ENCODE results near the gene GPR183.

GPR183 gene

DNA sequence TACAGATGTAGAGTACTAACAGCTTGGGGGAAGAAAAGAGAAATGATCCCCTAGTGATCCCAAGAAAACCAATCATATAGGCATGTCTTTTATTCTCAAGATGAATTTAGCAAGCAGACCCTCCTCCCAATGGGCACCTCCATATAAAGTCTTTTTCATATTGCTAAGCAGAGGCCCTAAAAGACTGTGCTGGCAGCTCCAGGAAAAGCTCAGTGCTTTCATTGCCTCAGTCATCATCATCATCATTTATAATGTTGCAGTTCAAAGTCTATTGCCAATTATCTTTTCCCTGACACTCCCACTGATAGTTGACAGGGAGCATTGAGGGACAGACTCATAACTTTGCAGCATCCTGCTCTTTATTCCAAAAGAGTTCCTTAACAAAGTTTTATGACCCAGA, 13.0 kb downstream of the GPR183 start:
- no peak overlapping the region for H3K9ac ChIP-seq (ENCODE audit: low read length)
- no peak overlapping the region for H3K27ac ChIP-seq (ENCODE audit: low read depth, low read length)
- H3K79me2 ChIP-seq (ENCODE audit: control insufficient read depth, insufficient read depth, low read length, poor library complexity): no peaks in the 10 kb centered on the region
- no peak overlapping the region for H3K18ac ChIP-seq (ENCODE audit: low read length)
- H3K14ac ChIP-seq (ENCODE audit: low read length): no peak overlapping the region
- no peak overlapping the region for H3K4me3 ChIP-seq (ENCODE audit: low read depth, low read length)
- H3K36me3 ChIP-seq (ENCODE audit: control insufficient read depth in 1 of 2, insufficient read depth in 2 of 2, low read length in 2 of 2): no peaks in the 10 kb centered on the region
- no peak overlapping the region for H2BK5ac ChIP-seq (ENCODE audit: low read depth, low read length, poor library complexity)
- H4K8ac ChIP-seq (ENCODE audit: low read depth, low read length): no peak overlapping the region
- H3K79me1 ChIP-seq (ENCODE audit: low read length): no peaks in the 10 kb centered on the region
- H3K4ac ChIP-seq (ENCODE audit: low read depth, low read length): no peak overlapping the region
- H2AFZ ChIP-seq (ENCODE audit: insufficient read depth, low read length, poor library complexity): no peak overlapping the region
- DNase-seq: no peak
- no peak overlapping the region for H4K12ac ChIP-seq (ENCODE audit: low read depth, low read length)
- peaks cover 2% of the 10 kb centered on the region for H3K9me3 ChIP-seq (ENCODE audit: insufficient read depth, low read depth, low read length)
- H3K27me3 ChIP-seq (ENCODE audit: insufficient read depth, low read length): no peaks in the 10 kb centered on the region
- H4K91ac ChIP-seq (ENCODE audit: low read depth, low read length): no peak overlapping the region
- no peaks in the 10 kb centered on the region for H3K4me1 ChIP-seq (ENCODE audit: control insufficient read depth in 1 of 2, insufficient read depth in 2 of 2, low read length in 2 of 2)
- no peak overlapping the region for H2BK120ac ChIP-seq (ENCODE audit: insufficient read depth, low read length, poor library complexity)
- H2BK12ac ChIP-seq (ENCODE audit: low read length): no peak overlapping the region
- no peak overlapping the region for H3K4me2 ChIP-seq (ENCODE audit: low read length)
- no peak overlapping the region for H2AK5ac ChIP-seq (ENCODE audit: low read length)
- H3K23ac ChIP-seq (ENCODE audit: low read length): no peak overlapping the region

DNA sequence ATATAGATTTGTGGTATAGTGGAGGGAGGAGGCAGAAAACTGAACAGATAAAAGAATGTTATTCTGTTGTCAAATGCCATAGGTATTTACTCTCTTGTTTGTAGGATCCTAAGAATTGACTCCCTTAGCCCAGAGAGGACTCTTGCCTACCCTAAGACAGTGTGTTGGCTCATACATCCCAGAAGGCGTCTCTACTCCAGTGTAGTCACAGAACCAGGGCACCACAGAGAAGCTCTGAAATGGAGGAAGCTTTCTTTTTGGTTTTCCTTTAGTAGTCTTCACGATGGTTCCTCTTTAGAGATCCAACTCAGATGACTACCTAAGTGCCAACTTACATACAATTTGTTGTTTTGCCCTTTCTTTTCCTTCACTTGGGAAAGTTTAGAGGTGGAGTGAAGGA, 14.0 kb downstream of the GPR183 start:
- Histone ChIP-seq H3K23ac (ENCODE audit: low read length) (no peak overlapping the region), H3K36me3 (ENCODE audit: control insufficient read depth in 1 of 2, insufficient read depth in 2 of 2, low read length in 2 of 2) (no peaks in the 10 kb centered on the region), H2BK12ac (ENCODE audit: low read length) (no peak overlapping the region), H3K27me3 (ENCODE audit: insufficient read depth, low read length) (no peaks in the 10 kb centered on the region), H2AK5ac (ENCODE audit: low read length) (no peak overlapping the region), H3K4me2 (ENCODE audit: low read length) (no peak overlapping the region), H3K79me2 (ENCODE audit: control insufficient read depth, insufficient read depth, low read length, poor library complexity) (no peaks in the 10 kb centered on the region), H3K9me3 (ENCODE audit: insufficient read depth, low read depth, low read length) (peaks cover 2% of the 10 kb centered on the region), H3K4ac (ENCODE audit: low read depth, low read length) (no peak overlapping the region), H3K27ac (ENCODE audit: low read depth, low read length) (no peak overlapping the region), H3K4me1 (ENCODE audit: control insufficient read depth in 1 of 2, insufficient read depth in 2 of 2, low read length in 2 of 2) (no peaks in the 10 kb centered on the region), H2BK120ac (ENCODE audit: insufficient read depth, low read length, poor library complexity) (no peak overlapping the region), H3K4me3 (ENCODE audit: low read depth, low read length) (no peak overlapping the region), H3K18ac (ENCODE audit: low read length) (no peak overlapping the region), H3K79me1 (ENCODE audit: low read length) (no peaks in the 10 kb centered on the region), H4K91ac (ENCODE audit: low read depth, low read length) (no peak overlapping the region), H2BK5ac (ENCODE audit: low read depth, low read length, poor library complexity) (no peak overlapping the region), H3K9ac (ENCODE audit: low read length) (no peak overlapping the region), H4K12ac (ENCODE audit: low read depth, low read length) (no peak overlapping the region), H4K8ac (ENCODE audit: low read depth, low read length) (no peak overlapping the region), H3K14ac (ENCODE audit: low read length) (no peak overlapping the region), H2AFZ (ENCODE audit: insufficient read depth, low read length, poor library complexity) (no peak overlapping the region)
- no CpG with 5 or more reads among the region's 2 CpGs for WGBS (ENCODE audit: extremely low coverage, insufficient coverage, insufficient read length)
- DNase-seq: no peak

GRCh38 chr13:99290894-99291293, 16.3 kb downstream of the GPR183 start:
- no peaks in the 10 kb centered on the region for H3K27me3 ChIP-seq (ENCODE audit: insufficient read depth, low read length)

GRCh38 chr13:99289674-99290337, 17.4 kb downstream of the GPR183 start:
- no peak overlapping the region for H3K4me3 ChIP-seq (ENCODE audit: low read depth, low read length)
- H3K14ac ChIP-seq (ENCODE audit: low read length): no peak overlapping the region
- H2AK5ac ChIP-seq (ENCODE audit: low read length): no peak overlapping the region
- H3K27me3 ChIP-seq (ENCODE audit: insufficient read depth, low read length): no peaks in the 10 kb centered on the region
- no peak overlapping the region for H3K18ac ChIP-seq (ENCODE audit: low read length)
- peak; percentile 35 to 66 for DNase-seq
- H2AFZ ChIP-seq (ENCODE audit: insufficient read depth, low read length, poor library complexity): no peak overlapping the region
- H2BK12ac ChIP-seq (ENCODE audit: low read length): no peak overlapping the region
- no peak overlapping the region for H4K8ac ChIP-seq (ENCODE audit: low read depth, low read length)
- H3K4me1 ChIP-seq (ENCODE audit: control insufficient read depth in 1 of 2, insufficient read depth in 2 of 2, low read length in 2 of 2): no peaks in the 10 kb centered on the region
- H3K4me2 ChIP-seq (ENCODE audit: low read length): no peak overlapping the region
- no peak overlapping the region for H2BK5ac ChIP-seq (ENCODE audit: low read depth, low read length, poor library complexity)
- peaks cover 2% of the 10 kb centered on the region for H3K9me3 ChIP-seq (ENCODE audit: insufficient read depth, low read depth, low read length)
- no peak overlapping the region for H4K12ac ChIP-seq (ENCODE audit: low read depth, low read length)
- no peak overlapping the region for H2BK120ac ChIP-seq (ENCODE audit: insufficient read depth, low read length, poor library complexity)
- H3K4ac ChIP-seq (ENCODE audit: low read depth, low read length): no peak overlapping the region
- H4K91ac ChIP-seq (ENCODE audit: low read depth, low read length): no peak overlapping the region
- H3K79me2 ChIP-seq (ENCODE audit: control insufficient read depth, insufficient read depth, low read length, poor library complexity): no peaks in the 10 kb centered on the region
- H3K79me1 ChIP-seq (ENCODE audit: low read length): no peaks in the 10 kb centered on the region
- H3K9ac ChIP-seq (ENCODE audit: low read length): no peak overlapping the region
- no peak overlapping the region for H3K27ac ChIP-seq (ENCODE audit: low read depth, low read length)
- peaks cover 0 to 1% of the 10 kb centered on the region in 2 experiments for H3K36me3 ChIP-seq (ENCODE audit: control insufficient read depth in 1 of 2, insufficient read depth in 2 of 2, low read length in 2 of 2)
- H3K23ac ChIP-seq (ENCODE audit: low read length): no peak overlapping the region
- no CpG with 5 or more reads among the region's 7 CpGs for WGBS (ENCODE audit: extremely low coverage, insufficient coverage, insufficient read length)

More at GRCh38 chr13:99290894-99291293, 16.3 kb downstream of the GPR183 start:
- H4K91ac ChIP-seq (ENCODE audit: low read depth, low read length): no peak overlapping the region
- H3K14ac ChIP-seq (ENCODE audit: low read length): no peak overlapping the region
- H3K4me2 ChIP-seq (ENCODE audit: low read length): no peak overlapping the region
- no peaks in the 10 kb centered on the region for H3K79me2 ChIP-seq (ENCODE audit: control insufficient read depth, insufficient read depth, low read length, poor library complexity)
- WGBS (ENCODE audit: extremely low coverage, insufficient coverage, insufficient read length): no CpG with 5 or more reads among the region's 3 CpGs
- H2BK120ac ChIP-seq (ENCODE audit: insufficient read depth, low read length, poor library complexity): no peak overlapping the region
- no peak overlapping the region for H4K8ac ChIP-seq (ENCODE audit: low read depth, low read length)
- H3K4me1 ChIP-seq (ENCODE audit: control insufficient read depth in 1 of 2, insufficient read depth in 2 of 2, low read length in 2 of 2): no peaks in the 10 kb centered on the region
- peaks cover 2% of the 10 kb centered on the region for H3K9me3 ChIP-seq (ENCODE audit: insufficient read depth, low read depth, low read length)
- H3K79me1 ChIP-seq (ENCODE audit: low read length): no peaks in the 10 kb centered on the region
- no peak overlapping the region for H3K4ac ChIP-seq (ENCODE audit: low read depth, low read length)
- no peak overlapping the region for H4K12ac ChIP-seq (ENCODE audit: low read depth, low read length)
- H2AK5ac ChIP-seq (ENCODE audit: low read length): no peak overlapping the region
- H3K27ac ChIP-seq (ENCODE audit: low read depth, low read length): no peak overlapping the region
- H3K9ac ChIP-seq (ENCODE audit: low read length): no peak overlapping the region
- DNase-seq: no peak
- H3K18ac ChIP-seq (ENCODE audit: low read length): no peak overlapping the region
- H2BK12ac ChIP-seq (ENCODE audit: low read length): no peak overlapping the region
- no peak overlapping the region for H2AFZ ChIP-seq (ENCODE audit: insufficient read depth, low read length, poor library complexity)
- no peak overlapping the region for H3K4me3 ChIP-seq (ENCODE audit: low read depth, low read length)
- H3K23ac ChIP-seq (ENCODE audit: low read length): no peak overlapping the region
- H2BK5ac ChIP-seq (ENCODE audit: low read depth, low read length, poor library complexity): no peak overlapping the region
- peaks cover 0 to 1% of the 10 kb centered on the region in 2 experiments for H3K36me3 ChIP-seq (ENCODE audit: control insufficient read depth in 1 of 2, insufficient read depth in 2 of 2, low read length in 2 of 2)

Data from trophoblast cell (in vitro differentiated cells and primary cell).